GM19324 (cell line): ENCODE measurements around the gene TMEM91.
"Not testable (repeated sequence)": the region's sequence is repeated elsewhere in the genome, so short reads cannot be mapped to it uniquely, and the experiment has no call there.

ENCODE experiments used
- ATAC-seq: cut with Tn5 transposase; IDR thresholded peaks from one replicate; pipeline ENCODE4 v1.9.1; 2021; ENCODE audit warnings: mild to moderate bottlenecking, moderate library complexity; ENCODE audit not compliant: unreplicated experiment, low FRiP score

TMEM91 gene

DNA sequence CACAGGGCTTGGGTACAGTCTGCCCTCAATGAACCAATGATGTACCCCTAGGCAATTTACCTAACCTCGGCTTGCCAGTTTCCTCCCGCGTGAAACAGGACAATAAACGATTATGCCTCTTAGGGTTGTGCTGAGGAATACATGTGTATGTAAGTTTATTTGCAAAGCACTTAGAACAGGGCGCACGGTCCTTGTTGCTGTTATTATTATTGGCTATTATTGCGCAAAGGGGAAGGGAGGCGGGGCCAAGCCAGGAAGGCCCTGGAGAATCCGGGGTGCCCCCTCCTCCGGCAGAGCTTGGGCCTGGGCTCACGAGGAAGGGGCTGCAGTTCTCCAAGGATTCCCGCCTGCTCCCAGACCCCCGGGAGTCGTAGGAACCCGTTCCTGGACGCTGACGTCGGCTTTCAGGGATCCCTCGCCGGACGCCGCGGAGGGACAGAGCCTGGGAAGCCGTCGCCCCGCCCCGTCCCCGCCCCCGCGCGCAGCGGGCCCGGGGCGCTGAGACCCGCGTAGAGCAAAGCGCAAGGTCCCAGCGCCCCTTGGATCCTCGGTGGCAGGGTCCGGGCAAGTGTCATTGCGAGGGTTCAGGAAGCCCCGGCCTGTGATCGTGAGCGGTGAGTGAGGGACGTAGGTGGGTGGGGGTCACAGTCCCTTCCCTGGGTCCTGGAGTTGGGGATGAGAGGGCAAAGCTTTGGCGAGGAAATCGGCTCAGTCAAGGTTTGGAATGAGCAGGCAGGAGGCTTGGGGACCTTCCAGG, at the start of gene TMEM91:
Gene TMEM91, plus strand, starts transcription at position 293 of the 757 bp plus-strand sequence. CDS start 1,777 bp downstream, outside the sequence.
- no peak for ATAC-seq

DNA sequence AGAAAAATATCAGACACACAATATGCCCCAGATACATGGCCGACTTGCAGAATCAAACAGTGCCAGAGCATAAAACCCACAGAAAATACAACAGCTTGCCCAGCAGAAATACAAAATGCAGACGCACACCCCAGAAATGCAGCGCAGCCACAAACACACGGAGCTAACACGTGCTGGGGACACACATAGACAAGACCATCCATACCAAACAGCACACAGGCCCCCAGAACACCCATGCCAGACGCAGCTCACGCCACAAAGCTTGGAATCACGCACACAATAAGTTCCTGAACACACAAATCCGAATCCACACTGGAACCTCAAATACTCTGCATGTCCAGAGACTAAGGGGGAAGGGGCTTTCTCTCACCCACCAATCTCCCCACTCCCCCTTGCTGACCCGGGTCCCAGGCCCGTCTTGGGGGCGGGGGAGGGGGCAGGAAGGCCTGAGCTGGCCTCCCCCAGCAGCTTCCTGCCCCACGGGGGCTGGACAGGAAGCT, 49.2 kb upstream of the TMEM91 start:
- ATAC-seq, result no peak

- ATAC-seq, result peak; percentile 72
Measured at GRCh38 chr19:41327576-41328156, 48.7 kb upstream of the TMEM91 start.

DNA sequence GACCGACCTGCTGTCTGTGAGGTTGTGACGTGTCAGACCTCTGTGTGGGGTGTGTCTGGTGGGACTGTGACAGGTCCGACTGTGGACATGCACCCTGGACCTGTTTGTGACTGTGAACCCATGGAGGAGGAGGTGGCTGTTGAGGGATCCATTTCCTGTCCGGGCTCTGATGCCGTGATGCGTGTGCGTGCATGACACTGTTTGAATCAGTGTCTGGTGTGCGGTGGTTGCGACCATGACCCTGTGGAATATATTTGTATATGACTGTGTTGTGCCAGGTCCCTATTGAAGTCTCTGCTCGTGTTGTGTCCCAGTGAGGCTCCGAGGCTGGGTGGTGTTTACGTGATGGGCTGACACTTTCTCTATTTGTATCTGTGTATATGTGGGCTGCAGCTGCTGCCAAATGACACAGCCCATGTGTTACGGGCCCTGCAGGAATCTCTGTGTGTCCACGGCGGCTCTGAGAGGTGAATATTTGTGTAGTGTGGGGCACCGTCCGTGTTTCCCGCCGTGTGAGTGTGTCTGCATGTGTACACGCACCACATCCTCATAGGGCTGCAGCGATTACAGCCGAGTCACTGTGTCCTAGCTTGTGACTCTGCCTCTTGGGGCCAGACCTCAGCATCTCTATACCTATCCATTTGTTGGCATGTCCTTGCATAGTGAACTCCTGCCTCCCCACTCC, 48.0 kb upstream of the TMEM91 start:
- no peak for ATAC-seq

- no peak for ATAC-seq
Measured at GRCh38 chr19:41328842-41329225, 47.5 kb upstream of the TMEM91 start.

DNA sequence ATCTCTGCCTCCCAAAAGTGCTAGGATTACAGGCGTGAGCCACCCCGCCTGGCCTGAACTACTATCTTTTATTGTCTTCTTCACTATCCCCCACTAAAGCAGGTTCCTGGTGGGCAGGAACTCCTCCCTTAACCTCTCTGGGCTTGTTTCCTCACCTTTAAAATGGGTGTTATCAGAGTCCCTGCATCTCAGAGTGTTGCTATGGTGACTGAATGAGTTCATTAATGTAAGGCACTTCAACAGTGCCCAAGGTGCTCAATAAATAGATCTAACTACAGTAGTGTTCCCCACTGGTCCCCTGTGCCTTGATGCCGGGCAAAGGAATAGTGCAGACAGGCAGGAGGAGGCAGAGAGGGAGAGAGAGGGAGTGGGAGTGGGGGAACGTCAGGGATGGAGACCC, 45.9 kb upstream of the TMEM91 start:
- no peak for ATAC-seq

GRCh38 chr19:41330946-41331678, 45.2 kb upstream of the TMEM91 start:
- ATAC-seq, result no peak

- ATAC-seq, result no peak
Measured at GRCh38 chr19:41332000-41332399, 44.3 kb upstream of the TMEM91 start.

DNA sequence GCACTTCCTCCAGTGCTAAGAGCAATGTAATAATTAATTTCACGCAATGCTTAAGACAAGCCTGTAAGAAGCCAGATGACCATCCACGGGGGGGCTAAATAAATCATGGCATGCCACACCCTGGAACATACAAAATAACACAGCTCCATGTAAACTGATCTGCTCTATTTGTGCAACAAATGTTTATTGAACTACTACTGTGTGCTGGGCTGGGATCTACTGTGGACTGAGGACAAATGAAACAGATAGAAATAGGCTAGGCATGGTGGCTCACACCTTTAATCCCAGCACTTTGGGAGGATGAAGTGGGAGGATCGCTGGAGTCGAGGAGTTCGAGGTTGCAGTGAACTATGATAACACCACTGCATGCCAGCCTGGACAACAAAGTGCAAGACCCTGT, 43.9 kb upstream of the TMEM91 start:
- ATAC-seq, result no peak

- no peak for ATAC-seq
Measured at GRCh38 chr19:41334793-41335192, 41.5 kb upstream of the TMEM91 start.

DNA sequence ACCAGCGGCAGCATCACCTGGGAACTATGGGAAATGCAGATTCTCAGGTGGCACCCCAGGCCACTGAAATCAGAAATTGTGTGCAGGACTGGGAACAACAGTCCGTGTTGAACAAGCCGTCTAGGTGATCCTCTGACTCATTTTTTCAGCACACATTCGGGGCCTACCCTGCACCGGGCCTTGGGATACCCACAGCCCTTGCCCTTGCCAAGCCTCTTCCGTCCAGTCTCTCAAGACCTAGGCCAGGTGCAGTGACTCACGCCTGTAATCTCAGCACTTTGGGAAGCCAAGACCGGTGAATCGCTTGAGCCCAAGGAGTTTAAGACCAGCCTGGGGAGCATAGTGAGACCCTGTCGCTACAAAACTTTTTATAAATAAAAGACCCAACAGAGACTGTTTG, 40.9 kb upstream of the TMEM91 start:
- no peak for ATAC-seq

DNA sequence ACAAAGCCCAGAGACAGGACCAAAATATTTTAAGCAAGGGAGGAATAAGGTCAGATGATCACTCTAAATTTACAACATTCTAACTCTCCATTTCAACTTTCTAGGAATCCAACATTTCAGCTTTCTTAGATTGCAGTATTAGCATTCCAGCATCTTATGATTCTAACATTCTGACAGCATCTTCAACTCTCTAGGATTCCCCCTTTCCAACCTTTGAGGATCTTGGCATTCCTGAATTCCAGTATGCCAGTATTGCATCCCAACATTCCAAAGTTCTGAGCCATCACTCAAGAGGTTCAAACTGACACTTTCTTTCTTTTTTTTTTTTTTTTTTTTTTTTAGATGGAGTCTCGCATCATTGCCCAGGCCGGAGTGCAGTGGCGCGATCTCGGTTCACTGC, 36.4 kb upstream of the TMEM91 start:
- ATAC-seq, result no peak

- no peak for ATAC-seq
Measured at GRCh38 chr19:41341669-41342490, 34.5 kb upstream of the TMEM91 start.

DNA sequence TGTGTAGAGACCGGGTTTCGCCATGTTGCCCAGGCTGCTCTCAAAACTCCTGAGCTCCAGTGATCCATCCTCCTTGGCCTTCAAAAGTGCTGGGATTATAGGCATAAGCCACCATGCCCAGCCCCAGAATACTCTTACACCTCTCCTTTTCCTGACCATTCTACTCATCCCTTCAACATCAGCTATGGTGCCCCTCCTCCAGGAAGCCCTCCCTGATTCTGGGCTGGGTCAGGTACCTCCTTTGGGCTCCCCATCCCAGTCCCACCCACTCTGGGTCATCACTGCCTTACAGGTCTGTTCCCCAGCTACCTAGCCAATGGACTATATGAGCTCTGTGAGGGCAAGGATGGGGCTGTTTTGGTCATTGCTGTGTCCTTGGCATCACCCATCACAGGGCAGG, 32.2 kb upstream of the TMEM91 start:
- ATAC-seq, result no peak

- not testable (repeated sequence) for ATAC-seq
Measured at GRCh38 chr19:41346916-41347315, 29.4 kb upstream of the TMEM91 start.

- ATAC-seq, result peak; percentile 3
Measured at GRCh38 chr19:41350735-41351338, 25.5 kb upstream of the TMEM91 start.

- ATAC-seq, result peak; percentile 43
Measured at GRCh38 chr19:41351339-41352245, 24.7 kb upstream of the TMEM91 start.

GRCh38 chr19:41352279-41352608, 24.1 kb upstream of the TMEM91 start:
- ATAC-seq, result no peak
